ENCODE measurements around the gene ALKBH6. TPM values are rescaled to one million over a fixed set of nuclear protein-coding genes. Genes with fewer than 3 reads are reported as not detected.

Gene ALKBH6
- total RNA-seq, 1 experiment from 2014 or later, result 32.5 TPM

GRCh38 chr19:36051236-36051635 is 37.2 kb upstream of the ALKBH6 start:
- Mint-ChIP-seq H3K9me3 (no peaks in the 10 kb centered on the region), H3K4me1 (peaks cover 24 to 32% of the 10 kb centered on the region in 2 experiments), H3K27ac (peak overlapping the region; percentile 37 to 63 (median 59); a peak in 6 of 7 replicates), H3K27me3 (ENCODE audit: low read depth) (no peaks in the 10 kb centered on the region; the same call in none of the 2 replicates), H3K36me3 (ENCODE audit: insufficient read depth in 1 of 3, low read depth in 3 of 3) (peaks cover 0 to under 1% (median 0%) of the 10 kb centered on the region in 3 experiments; a peak in 2 of 7 replicates), H3K4me3 (peak overlapping the region in 1 of 2 experiments; percentile 66; a peak in 2 of 5 replicates)
- Histone ChIP-seq H3K9me3 (ENCODE audit: control insufficient read depth, low read depth, low read length) (no peaks in the 10 kb centered on the region), H3K79me1 (ENCODE audit: insufficient read depth, low read depth, low read length, poor library complexity, severe bottlenecking) (no peaks in the 10 kb centered on the region), H2BK5ac (ENCODE audit: insufficient read length, low read length) (no peak overlapping the region), H3K79me2 (ENCODE audit: insufficient read depth, low read length) (no peaks in the 10 kb centered on the region; the same call in 1 of the 2 replicates), H2AK5ac (ENCODE audit: insufficient read length, low read length) (no peak overlapping the region), H2BK20ac (ENCODE audit: low read depth, low read length, poor library complexity, severe bottlenecking) (no peak overlapping the region), H3K27ac (ENCODE audit: insufficient read length, low read depth, low read length) (no peak overlapping the region), H2BK12ac (ENCODE audit: insufficient read length, low read depth, low read length) (no peak overlapping the region), H3K23ac (ENCODE audit: insufficient read length, low read depth, low read length) (no peak overlapping the region), H4K8ac (replicated peaks; ENCODE audit: insufficient read length, low read depth, low read length) (no peak overlapping the region), H4K91ac (ENCODE audit: insufficient read length, low read depth, low read length) (no peak overlapping the region), H4K20me1 (ENCODE audit: control insufficient read depth, insufficient read depth, insufficient read length) (no peaks in the 10 kb centered on the region), H3K18ac (ENCODE audit: insufficient read length, low read depth, low read length) (no peak overlapping the region), H2BK120ac (ENCODE audit: low read depth, low read length, poor library complexity, severe bottlenecking) (no peak overlapping the region), H3K56ac (ENCODE audit: insufficient read length, low read depth, low read length) (no peak overlapping the region), H3K4me2 (ENCODE audit: insufficient read depth, insufficient read length, low read length) (peak overlapping the region; percentile 2), H2BK15ac (ENCODE audit: low read depth, low read length) (no peak overlapping the region), H3K27me3 (ENCODE audit: insufficient read depth, low read length) (no peaks in the 10 kb centered on the region), H3T11ph (ENCODE audit: low read length) (no peak overlapping the region), H3K4me1 (ENCODE audit: insufficient read depth, low read length) (peaks cover 4% of the 10 kb centered on the region; the same call in 1 of the 2 replicates), H2AFZ (ENCODE audit: low read length) (no peak overlapping the region), H3K14ac (ENCODE audit: insufficient read depth, low read length) (no peak overlapping the region), H3K9ac (ENCODE audit: extremely low read depth, insufficient read length, low read length) (no peak overlapping the region), H3K23me2 (ENCODE audit: insufficient read length, low read depth, low read length, poor library complexity, severe bottlenecking) (peaks cover 10% of the 10 kb centered on the region), H4K5ac (ENCODE audit: insufficient read length, low read depth, low read length) (no peak overlapping the region), H3K4ac (ENCODE audit: low read depth, low read length) (no peak overlapping the region)
- DNase-seq, result peak; percentile 85
- peak; percentile 75 for TF ChIP-seq CTCF (conservative IDR thresholded peaks at IDR 0.05)
- no CpG with 5 or more reads among the region's 3 CpGs for WGBS (ENCODE audit: extremely low coverage, insufficient read length, low lambda C conversion rate)

All from H9 (cell line).